HepG2 (cell line): ENCODE measurements around the gene TENM3. TPM values are rescaled to one million over a fixed set of nuclear protein-coding genes. Genes with fewer than 3 reads are reported as not detected.

Experiments
- ATAC-seq: fragments of 200-7000 bp; cut with Tn5 transposase; 3 replicates; pipeline ENCODE4 v1.9.1; 2020; ENCODE audit warnings: mild to moderate bottlenecking, moderate library complexity
- BruUV-seq: library from RNA; stranded (reverse); fragments of 400-500 nt; replicated peaks from 2 replicates; lab custom pipeline; 2021; lab: Mats Ljungman, UMichigan
- CTCF ChIA-PET: fragments of 300-600 bp; formaldehyde crosslinking; extraction: SDS; loops from one replicate; lab custom pipeline; 2021; ENCODE audit warnings: low total read pairs, inconsistent platforms, low intra/inter-chr PET ratio; lab: Yijun Ruan, JAX
- POLR2A ChIA-PET: fragments of 350-600 bp; sonication (Branson Sonifier 250); formaldehyde crosslinking; loops from one replicate; lab custom pipeline; 2020; ENCODE audit warnings: antibody characterized with exemption, inconsistent platforms; lab: Yijun Ruan, JAX
- DNase-seq: peaks from one replicate; pipeline ENCODE4 v3.0.0-alpha.2; 2015; ENCODE audit warnings: low spot score
- FAIRE-seq: peaks from 3 replicates; lab custom pipeline; 2011; peaks lifted over from hg19 to GRCh38; lab: Jason Lieb, UNC
- H2AFZ ChIP-seq: one replicate; pipeline ENCODE4 v1.6.1; 2011; ENCODE audit warnings: low read length, inconsistent platforms
- H3K27ac ChIP-seq: fragments of 300-600 bp; 3 replicates; pipeline ENCODE4 v1.8.0; 2011; ENCODE audit warnings: mixed run types, mild to moderate bottlenecking, mixed read lengths, low read length, inconsistent platforms; ENCODE audit not compliant: insufficient read depth; ENCODE audit errors: extremely low read length
- H3K27me3 ChIP-seq, 2 experiments: fragments of 200-600 bp in 1 of 2; 2 replicates in 1 of 2; 3 replicates in 1 of 2; pipeline versions ENCODE4 v1.6.0 to v1.8.0; 2011; ENCODE audit warnings: low read length in 2 of 2, mild to moderate bottlenecking in 2 of 2, moderate library complexity in 2 of 2, inconsistent platforms in 1 of 2; ENCODE audit not compliant: insufficient read depth in 2 of 2, control insufficient read depth in 1 of 2
- H3K36me3 ChIP-seq, 2 experiments: fragments of 200-600 bp in 1 of 2; replicated peaks in 1 of 2; 2 replicates in 1 of 2; 3 replicates in 1 of 2; pipeline versions ENCODE4 v1.5.1 to v1.8.0; 2011; ENCODE audit warnings: low read length in 2 of 2, inconsistent platforms in 1 of 2; ENCODE audit not compliant: insufficient read depth in 2 of 2, control insufficient read depth in 1 of 2
- H3K4me1 ChIP-seq: 2 replicates; pipeline ENCODE4 v1.5.1; 2012; ENCODE audit warnings: low read length, inconsistent platforms; ENCODE audit not compliant: insufficient read depth
- H3K4me2 ChIP-seq: 2 replicates; pipeline ENCODE4 v1.6.0; 2011; ENCODE audit warnings: low read depth, low read length, inconsistent platforms
- H3K4me3 ChIP-seq, 3 experiments: fragments of 200-600 bp in 1 of 3; sonication (generic), shearing (Covaris generic) in 1 of 3; replicated peaks in 1 of 3; 2 replicates each; pipeline ENCODE4 v1.5.1; 2011 to 2016; ENCODE audit warnings: low read length in 3 of 3, inconsistent platforms in 2 of 3, low read depth in 2 of 3, mild to moderate bottlenecking in 2 of 3, control low read depth in 1 of 3, mixed read lengths in 1 of 3; ENCODE audit not compliant: insufficient read depth in 1 of 3
- H3K79me2 ChIP-seq: one replicate; pipeline ENCODE4 v1.6.1; 2011; ENCODE audit warnings: low read length, inconsistent platforms; ENCODE audit not compliant: insufficient read depth
- H3K9ac ChIP-seq: 2 replicates; pipeline ENCODE4 v1.6.0; 2011; ENCODE audit warnings: mild to moderate bottlenecking, low read depth, low read length, inconsistent platforms; ENCODE audit not compliant: insufficient read depth
- H3K9me3 ChIP-seq: 2 replicates; pipeline ENCODE4 v1.5.1; 2012; ENCODE audit warnings: mild to moderate bottlenecking, low read length
- H4K20me1 ChIP-seq: 2 replicates; pipeline ENCODE4 v1.6.0; 2011; ENCODE audit warnings: inconsistent platforms, mild to moderate bottlenecking, low read length, moderate library complexity; ENCODE audit not compliant: insufficient read depth
- AKAP8 ChIP-seq: sonication (generic); formaldehyde crosslinking; IDR thresholded peaks from 2 replicates; pipeline ENCODE4 v1.5.1; 2020; ENCODE audit warnings: mild to moderate bottlenecking, missing genetic modification reagents
- FIP1L1 ChIP-seq: fragments of 200-400 bp; formaldehyde crosslinking; IDR thresholded peaks from 2 replicates; pipeline ENCODE4 v1.6.1; 2018; ENCODE audit warnings: low read depth, mild to moderate bottlenecking, low read length, moderate library complexity, borderline replicate concordance; ENCODE audit not compliant: insufficient read depth
- FOSL2 ChIP-seq: sonication (generic); formaldehyde crosslinking; IDR thresholded peaks from 2 replicates; pipeline ENCODE4 v1.4.0; 2020; ENCODE audit warnings: missing genetic modification reagents
- NFYC ChIP-seq: IDR thresholded peaks from 2 replicates; pipeline ENCODE4 v1.6.1; 2016; ENCODE audit warnings: missing genetic modification reagents, missing compliant biosample characterization
- PBX3 ChIP-seq: sonication (generic); formaldehyde crosslinking; IDR thresholded peaks from 2 replicates; pipeline ENCODE4 v1.8.1; 2023; ENCODE audit warnings: missing genetic modification reagents, inconsistent platforms, borderline replicate concordance
- PRMT3 ChIP-seq: sonication (generic); formaldehyde crosslinking; IDR thresholded peaks from 2 replicates; pipeline ENCODE4 v1.8.1; 2022; ENCODE audit warnings: low read depth, mild to moderate bottlenecking, moderate library complexity, missing genetic modification reagents, borderline replicate concordance
- PRPF4 ChIP-seq: fragments of 200-400 bp; formaldehyde crosslinking; IDR thresholded peaks from 2 replicates; pipeline ENCODE4 v1.6.1; 2016; ENCODE audit warnings: low read length, low read depth; ENCODE audit not compliant: poor library complexity, severe bottlenecking
- ZBTB20 ChIP-seq: sonication (generic); formaldehyde crosslinking; IDR thresholded peaks from 2 replicates; pipeline ENCODE4 v1.8.1; 2023; ENCODE audit warnings: missing genetic modification reagents, low read depth, mild to moderate bottlenecking, borderline replicate concordance
- ZNF121 ChIP-seq: sonication (generic); formaldehyde crosslinking; IDR thresholded peaks from 2 replicates; pipeline ENCODE4 v1.5.0; 2020; ENCODE audit warnings: mild to moderate bottlenecking, missing genetic modification reagents
- ZNF839 ChIP-seq: sonication (generic); formaldehyde crosslinking; IDR thresholded peaks from 2 replicates; pipeline ENCODE4 v1.4.0; 2020; ENCODE audit warnings: missing genetic modification reagents, mild to moderate bottlenecking, borderline replicate concordance
- ZNF883 ChIP-seq: sonication (generic); formaldehyde crosslinking; IDR thresholded peaks from 2 replicates; pipeline ENCODE4 v1.5.1; 2020; ENCODE audit warnings: mild to moderate bottlenecking, missing genetic modification reagents; ENCODE audit errors: not compliant biosample characterization
- ZSCAN21 ChIP-seq: sonication (generic); formaldehyde crosslinking; IDR thresholded peaks from 2 replicates; pipeline ENCODE4 v1.8.0; 2022; ENCODE audit warnings: mild to moderate bottlenecking, missing genetic modification reagents, moderate library complexity, borderline replicate concordance
- WGBS: methylation state at CpG from one replicate; pipeline ENCODE4 v1.1.6; 2017; ENCODE audit warnings: low lambda C conversion rate; 5-methylcytosine and 5-hydroxymethylcytosine counted together
- in situ Hi-C: cut with HindIII; loops from 2 replicates; pipeline ENCODE4 v1.10.0; 2017; ENCODE audit warnings: low pct_unique_long_range_greater_than_20kb; ENCODE audit not compliant: extremely low pct_ligation_motif_present
- intact Hi-C: fragments of 100-400 bp; cut with micrococcal nuclease; formaldehyde crosslinking; loops from one replicate; pipeline ENCODE4 v1.10.0; 2022; ENCODE audit not compliant: unreplicated experiment
- polyA plus RNA-seq, 8 experiments: library from polyadenylated mRNA; depleted of rRNA in 3 of 8; stranded (reverse) in 7 of 8; unstranded in 1 of 8; fragments of >200 nt; fragmentation: Illumina TruSeq in 4 of 8; extraction: Trizol in 4 of 8; gene quantifications; 2 replicates each; pipeline versions ENCODE4 v1.2.1 to v1.2.3, GENCODE V29; 2011 to 2016; ENCODE audit warnings: low read depth in 4 of 8, missing spikeins in 1 of 8, mixed read lengths in 1 of 8; ENCODE audit not compliant: insufficient read depth in 1 of 8
- total RNA-seq, 5 experiments: library from RNA; depleted of rRNA; stranded (reverse); fragments of >200 nt; fragmentation: Illumina TruSeq; extraction: Trizol; gene quantifications; 2 replicates each; pipeline ENCODE4 v1.2.3, GENCODE V29; 2016; ENCODE audit warnings: low read depth in 1 of 5
- TF ChIP-seq, protein P1 (sequence below): sonication (generic); formaldehyde crosslinking; IDR thresholded peaks from 2 replicates; pipeline ENCODE4 v1.4.0; 2020; ENCODE audit warnings: mild to moderate bottlenecking, missing genetic modification reagents, borderline replicate concordance
- TF ChIP-seq, protein P2 (sequence below): sonication (generic); formaldehyde crosslinking; IDR thresholded peaks from 2 replicates; pipeline ENCODE4 v1.4.0; 2020; ENCODE audit warnings: missing genetic modification reagents
- TF ChIP-seq, protein P3 (sequence below): sonication (generic); formaldehyde crosslinking; IDR thresholded peaks from 2 replicates; pipeline ENCODE4 v1.4.0; 2020; ENCODE audit warnings: mild to moderate bottlenecking, missing genetic modification reagents

Gene TENM3
- total and polyA plus RNA-seq, 2 of the 13 experiments (the other 11 are each of a cell fraction or from before 2014, with no cell fraction given): 0.04 TPM; not detected in 1

GRCh38 chr4:182704948-182705347 lies 461.7 kb downstream of the TENM3 start (continued):
- no peak for TF ChIP-seq NFYC (CRISPR knock-in tag)
- TF ChIP-seq FOSL2 (CRISPR knock-in tag): no peak
- TF ChIP-seq, protein P1, sequence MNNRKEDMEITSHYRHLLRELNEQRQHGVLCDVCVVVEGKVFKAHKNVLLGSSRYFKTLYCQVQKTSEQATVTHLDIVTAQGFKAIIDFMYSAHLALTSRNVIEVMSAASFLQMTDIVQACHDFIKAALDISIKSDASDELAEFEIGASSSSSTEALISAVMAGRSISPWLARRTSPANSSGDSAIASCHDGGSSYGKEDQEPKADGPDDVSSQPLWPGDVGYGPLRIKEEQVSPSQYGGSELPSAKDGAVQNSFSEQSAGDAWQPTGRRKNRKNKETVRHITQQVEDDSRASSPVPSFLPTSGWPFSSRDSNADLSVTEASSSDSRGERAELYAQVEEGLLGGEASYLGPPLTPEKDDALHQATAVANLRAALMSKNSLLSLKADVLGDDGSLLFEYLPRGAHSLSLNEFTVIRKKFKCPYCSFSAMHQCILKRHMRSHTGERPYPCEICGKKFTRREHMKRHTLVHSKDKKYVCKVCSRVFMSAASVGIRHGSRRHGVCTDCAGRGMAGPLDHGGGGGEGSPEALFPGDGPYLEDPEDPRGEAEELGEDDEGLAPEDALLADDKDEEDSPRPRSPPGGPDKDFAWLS (CRISPR knock-in tag): no peak
- TF ChIP-seq PBX3 (CRISPR knock-in tag): no peak

GRCh38 chr4:182705389-182705788 lies 462.2 kb downstream of the TENM3 start:
- H3K27ac ChIP-seq: no peak overlapping the region
- H3K79me2 ChIP-seq: no peaks in the 10 kb centered on the region
- H3K4me3 ChIP-seq: no peak overlapping the region
- BruUV-seq: no TSS peak
- ChIA-PET CTCF (no interaction called here), POLR2A (no interaction called here)
- no peaks in the 10 kb centered on the region for H3K4me1 ChIP-seq
- DNase-seq (no peak), ATAC-seq (no peak), FAIRE-seq (no peak)
- intact Hi-C loops: no loop called here
- 62% methylated on average over 11 of the region's 11 CpGs for WGBS
- in situ Hi-C loops: no loop called here
- H2AFZ ChIP-seq: no peak overlapping the region
- H3K4me2 ChIP-seq: no peak overlapping the region
- H4K20me1 ChIP-seq: no peaks in the 10 kb centered on the region
- no peak overlapping the region for H3K9ac ChIP-seq
- no peaks in the 10 kb centered on the region for H3K9me3 ChIP-seq
- no peaks in the 10 kb centered on the region for H3K36me3 ChIP-seq
- no peaks in the 10 kb centered on the region for H3K27me3 ChIP-seq
- TF ChIP-seq, protein P2, sequence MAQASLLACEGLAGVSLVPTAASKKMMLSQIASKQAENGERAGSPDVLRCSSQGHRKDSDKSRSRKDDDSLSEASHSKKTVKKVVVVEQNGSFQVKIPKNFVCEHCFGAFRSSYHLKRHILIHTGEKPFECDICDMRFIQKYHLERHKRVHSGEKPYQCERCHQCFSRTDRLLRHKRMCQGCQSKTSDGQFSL: no peak
- no peak for TF ChIP-seq ZNF839 (CRISPR knock-in tag)
- TF ChIP-seq PRMT3 (CRISPR knock-in tag): no peak
- no peak for TF ChIP-seq FIP1L1
- no peak for TF ChIP-seq ZBTB20 (CRISPR knock-in tag)
- no peak for TF ChIP-seq ZSCAN21
- TF ChIP-seq, protein P3, sequence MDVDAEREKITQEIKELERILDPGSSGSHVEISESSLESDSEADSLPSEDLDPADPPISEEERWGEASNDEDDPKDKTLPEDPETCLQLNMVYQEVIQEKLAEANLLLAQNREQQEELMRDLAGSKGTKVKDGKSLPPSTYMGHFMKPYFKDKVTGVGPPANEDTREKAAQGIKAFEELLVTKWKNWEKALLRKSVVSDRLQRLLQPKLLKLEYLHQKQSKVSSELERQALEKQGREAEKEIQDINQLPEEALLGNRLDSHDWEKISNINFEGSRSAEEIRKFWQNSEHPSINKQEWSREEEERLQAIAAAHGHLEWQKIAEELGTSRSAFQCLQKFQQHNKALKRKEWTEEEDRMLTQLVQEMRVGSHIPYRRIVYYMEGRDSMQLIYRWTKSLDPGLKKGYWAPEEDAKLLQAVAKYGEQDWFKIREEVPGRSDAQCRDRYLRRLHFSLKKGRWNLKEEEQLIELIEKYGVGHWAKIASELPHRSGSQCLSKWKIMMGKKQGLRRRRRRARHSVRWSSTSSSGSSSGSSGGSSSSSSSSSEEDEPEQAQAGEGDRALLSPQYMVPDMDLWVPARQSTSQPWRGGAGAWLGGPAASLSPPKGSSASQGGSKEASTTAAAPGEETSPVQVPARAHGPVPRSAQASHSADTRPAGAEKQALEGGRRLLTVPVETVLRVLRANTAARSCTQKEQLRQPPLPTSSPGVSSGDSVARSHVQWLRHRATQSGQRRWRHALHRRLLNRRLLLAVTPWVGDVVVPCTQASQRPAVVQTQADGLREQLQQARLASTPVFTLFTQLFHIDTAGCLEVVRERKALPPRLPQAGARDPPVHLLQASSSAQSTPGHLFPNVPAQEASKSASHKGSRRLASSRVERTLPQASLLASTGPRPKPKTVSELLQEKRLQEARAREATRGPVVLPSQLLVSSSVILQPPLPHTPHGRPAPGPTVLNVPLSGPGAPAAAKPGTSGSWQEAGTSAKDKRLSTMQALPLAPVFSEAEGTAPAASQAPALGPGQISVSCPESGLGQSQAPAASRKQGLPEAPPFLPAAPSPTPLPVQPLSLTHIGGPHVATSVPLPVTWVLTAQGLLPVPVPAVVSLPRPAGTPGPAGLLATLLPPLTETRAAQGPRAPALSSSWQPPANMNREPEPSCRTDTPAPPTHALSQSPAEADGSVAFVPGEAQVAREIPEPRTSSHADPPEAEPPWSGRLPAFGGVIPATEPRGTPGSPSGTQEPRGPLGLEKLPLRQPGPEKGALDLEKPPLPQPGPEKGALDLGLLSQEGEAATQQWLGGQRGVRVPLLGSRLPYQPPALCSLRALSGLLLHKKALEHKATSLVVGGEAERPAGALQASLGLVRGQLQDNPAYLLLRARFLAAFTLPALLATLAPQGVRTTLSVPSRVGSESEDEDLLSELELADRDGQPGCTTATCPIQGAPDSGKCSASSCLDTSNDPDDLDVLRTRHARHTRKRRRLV (CRISPR knock-in tag): no peak
- no peak for TF ChIP-seq ZNF883 (CRISPR knock-in tag)
- TF ChIP-seq AKAP8 (CRISPR knock-in tag): no peak
- no peak for TF ChIP-seq ZNF121 (CRISPR knock-in tag)
- no peak for TF ChIP-seq PRPF4
